SU-DHL-6 (cell line): ENCODE results near the gene DNAJC13.
"Not testable (repeated sequence)": the region's sequence is repeated elsewhere in the genome, so short reads cannot be mapped to it uniquely, and the experiment has no call there.

Experiments used
- H2AFZ ChIP-seq: fragments of 200-600 bp; sonication (generic); 2 replicates; pipeline ENCODE4 v1.6.1; 2014; ENCODE audit warnings: low read depth, mild to moderate bottlenecking, moderate library complexity, mixed read lengths, antibody characterized with exemption, low read length; ENCODE audit not compliant: severe bottlenecking
- H3F3A ChIP-seq: fragments of 200-600 bp; shearing (Covaris generic); 2 replicates; pipeline ENCODE4 v1.6.0; 2016; ENCODE audit warnings: antibody characterized with exemption, mild to moderate bottlenecking; ENCODE audit not compliant: insufficient read depth
- H3K27ac ChIP-seq: fragments of 200-600 bp; sonication (generic); 2 replicates; pipeline ENCODE4 v1.5.1; 2016; ENCODE audit warnings: low read depth, mild to moderate bottlenecking, low read length, moderate library complexity, mixed read lengths
- H3K27me3 ChIP-seq: fragments of 200-600 bp; sonication (generic), shearing (Covaris generic); 2 replicates; pipeline ENCODE4 v1.6.0; 2014; ENCODE audit warnings: mild to moderate bottlenecking, low read length
- H3K36me3 ChIP-seq: fragments of 200-600 bp; sonication (generic); 2 replicates; pipeline ENCODE4 v1.6.1; 2014; ENCODE audit warnings: mild to moderate bottlenecking, low read length, mixed read lengths
- H3K4me2 ChIP-seq: fragments of 300-600, 200-600 bp; shearing (Covaris generic), sonication (generic); 2 replicates; pipeline ENCODE4 v1.6.0; 2014; ENCODE audit warnings: low read length, low read depth, mild to moderate bottlenecking; ENCODE audit not compliant: poor library complexity, severe bottlenecking
- H3K4me3 ChIP-seq: fragments of 200-600 bp; sonication (generic); 2 replicates; pipeline ENCODE4 v1.5.1; 2014; ENCODE audit warnings: antibody characterized with exemption, low read length, mild to moderate bottlenecking, mixed read lengths; ENCODE audit not compliant: insufficient read depth, poor library complexity, severe bottlenecking
- H3K79me2 ChIP-seq: fragments of 200-600 bp; sonication (generic); 2 replicates; pipeline ENCODE4 v1.6.1; 2014; ENCODE audit warnings: mild to moderate bottlenecking, low read length, moderate library complexity; ENCODE audit not compliant: insufficient read depth
- H3K9ac ChIP-seq: fragments of 200-600 bp; sonication (generic); 2 replicates; pipeline ENCODE4 v1.7.0; 2014; ENCODE audit warnings: mild to moderate bottlenecking, low read length
- H3K9me2 ChIP-seq: fragments of 200-600 bp; sonication (generic); replicated peaks from 2 replicates; pipeline ENCODE4 v1.6.1; 2014; ENCODE audit warnings: low read length; ENCODE audit not compliant: insufficient read depth
- H3K9me3 ChIP-seq: fragments of 200-600 bp; sonication (generic); 2 replicates; pipeline ENCODE4 v1.6.1; 2014; ENCODE audit warnings: low read length, mixed read lengths; ENCODE audit not compliant: insufficient read depth
- H4K20me1 ChIP-seq: fragments of 200-600 bp; sonication (generic); 2 replicates; pipeline ENCODE4 v1.6.1; 2014; ENCODE audit warnings: low read depth, mild to moderate bottlenecking, antibody characterized with exemption, low read length, moderate library complexity, mixed read lengths
- CTCF ChIP-seq: fragments of 200-600 bp; sonication (generic); IDR thresholded peaks from one replicate; pipeline ENCODE4 v1.5.1; 2017; ENCODE audit warnings: antibody characterized with exemption, mild to moderate bottlenecking, low read length, moderate library complexity; ENCODE audit not compliant: insufficient read depth, poor library complexity, severe bottlenecking
- EZH2phosphoT487 ChIP-seq: fragments of 200-600 bp; sonication (generic), shearing (Covaris generic); conservative IDR thresholded peaks from 2 replicates; pipeline ENCODE4 v1.6.1; 2018; ENCODE audit warnings: mild to moderate bottlenecking, antibody characterized with exemption, low read length, moderate library complexity, mixed read lengths

DNAJC13 gene

GRCh38 chr3:132386259-132386658, 31.0 kb upstream of the DNAJC13 start:
- TF ChIP-seq EZH2phosphoT487, result no peak
- no peak for TF ChIP-seq CTCF
- Histone ChIP-seq H3K27me3 (no peaks in the 10 kb centered on the region), H3K4me2 (no peak overlapping the region)

GRCh38 chr3:132392675-132393074, 24.6 kb upstream of the DNAJC13 start:
- H3K4me3 ChIP-seq, H3K79me2 ChIP-seq, H2AFZ ChIP-seq, H3K27ac ChIP-seq, H3K9me3 ChIP-seq, H3K9ac ChIP-seq, H3F3A ChIP-seq, H4K20me1 ChIP-seq, H3K27me3 ChIP-seq, H3K9me2 ChIP-seq, H3K4me2 ChIP-seq, H3K36me3 ChIP-seq: not testable (repeated sequence)

More at GRCh38 chr3:132386259-132386658, 31.0 kb upstream of the DNAJC13 start:
- Histone ChIP-seq H4K20me1 (no peaks in the 10 kb centered on the region), H3K36me3 (no peaks in the 10 kb centered on the region), H3K9ac (no peak overlapping the region), H3K27ac (no peak overlapping the region), H2AFZ (no peak overlapping the region), H3F3A (no peaks in the 10 kb centered on the region), H3K9me2 (no peaks in the 10 kb centered on the region), H3K4me3 (no peak overlapping the region), H3K9me3 (no peaks in the 10 kb centered on the region; the same call in 1 of the 2 replicates), H3K79me2 (no peaks in the 10 kb centered on the region)

- Histone ChIP-seq H4K20me1 (no peaks in the 10 kb centered on the region), H3K27ac (no peak overlapping the region), H3K9me3 (no peaks in the 10 kb centered on the region), H3K27me3 (no peaks in the 10 kb centered on the region), H3K9ac (no peak overlapping the region), H3K79me2 (no peaks in the 10 kb centered on the region), H3K4me3 (no peak overlapping the region), H2AFZ (no peak overlapping the region), H3K36me3 (no peaks in the 10 kb centered on the region), H3K9me2 (no peaks in the 10 kb centered on the region), H3K4me2 (no peak overlapping the region), H3F3A (no peaks in the 10 kb centered on the region)
- TF ChIP-seq EZH2phosphoT487 (no peak), CTCF (no peak)
Measured at GRCh38 chr3:132394320-132394719, 23.0 kb upstream of the DNAJC13 start.

- Histone ChIP-seq H3K79me2 (no peaks in the 10 kb centered on the region), H3K36me3 (no peaks in the 10 kb centered on the region), H3K4me3 (no peak overlapping the region), H3K27me3 (no peaks in the 10 kb centered on the region), H4K20me1 (no peaks in the 10 kb centered on the region), H3K9me3 (no peaks in the 10 kb centered on the region), H3K4me2 (no peak overlapping the region), H3F3A (no peaks in the 10 kb centered on the region), H2AFZ (no peak overlapping the region), H3K9me2 (no peaks in the 10 kb centered on the region), H3K9ac (no peak overlapping the region), H3K27ac (no peak overlapping the region)
- TF ChIP-seq EZH2phosphoT487 (no peak), CTCF (no peak)
Measured at GRCh38 chr3:132395126-132395525, 22.2 kb upstream of the DNAJC13 start.
